DOHH2 (cell line): Measurements from ENCODE around the gene STON2.

ENCODE experiments used
- CTCF ChIP-seq: fragments of 200-600 bp; sonication (generic); IDR thresholded peaks from one replicate; pipeline ENCODE4 v1.5.1; 2014; ENCODE audit warnings: antibody characterized with exemption, mild to moderate bottlenecking, low read depth, low read length; ENCODE audit not compliant: poor library complexity, severe bottlenecking
- EZH2phosphoT487 ChIP-seq: fragments of 200-600 bp; sonication (generic); IDR thresholded peaks from 2 replicates; pipeline ENCODE4 v1.6.1; 2017; ENCODE audit warnings: borderline replicate concordance, mild to moderate bottlenecking, antibody characterized with exemption, low read length, moderate library complexity, mixed read lengths

GRCh38 chr14:81326451-81326850 is 73.7 kb downstream of the STON2 start:
- TF ChIP-seq CTCF (no peak), EZH2phosphoT487 (no peak)
